GF-D8 (cell line): Measurements from ENCODE around the gene OR52W1.
A peak's percentile ranks its signal among the peaks of the same experiment; 100 is the strongest.

Experiments used
- DNase-seq: peaks from one replicate; lab custom pipeline; 2025; lab: John Stamatoyannopoulos, UW

OR52W1 gene, protein sequence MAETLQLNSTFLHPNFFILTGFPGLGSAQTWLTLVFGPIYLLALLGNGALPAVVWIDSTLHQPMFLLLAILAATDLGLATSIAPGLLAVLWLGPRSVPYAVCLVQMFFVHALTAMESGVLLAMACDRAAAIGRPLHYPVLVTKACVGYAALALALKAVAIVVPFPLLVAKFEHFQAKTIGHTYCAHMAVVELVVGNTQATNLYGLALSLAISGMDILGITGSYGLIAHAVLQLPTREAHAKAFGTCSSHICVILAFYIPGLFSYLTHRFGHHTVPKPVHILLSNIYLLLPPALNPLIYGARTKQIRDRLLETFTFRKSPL

DNA sequence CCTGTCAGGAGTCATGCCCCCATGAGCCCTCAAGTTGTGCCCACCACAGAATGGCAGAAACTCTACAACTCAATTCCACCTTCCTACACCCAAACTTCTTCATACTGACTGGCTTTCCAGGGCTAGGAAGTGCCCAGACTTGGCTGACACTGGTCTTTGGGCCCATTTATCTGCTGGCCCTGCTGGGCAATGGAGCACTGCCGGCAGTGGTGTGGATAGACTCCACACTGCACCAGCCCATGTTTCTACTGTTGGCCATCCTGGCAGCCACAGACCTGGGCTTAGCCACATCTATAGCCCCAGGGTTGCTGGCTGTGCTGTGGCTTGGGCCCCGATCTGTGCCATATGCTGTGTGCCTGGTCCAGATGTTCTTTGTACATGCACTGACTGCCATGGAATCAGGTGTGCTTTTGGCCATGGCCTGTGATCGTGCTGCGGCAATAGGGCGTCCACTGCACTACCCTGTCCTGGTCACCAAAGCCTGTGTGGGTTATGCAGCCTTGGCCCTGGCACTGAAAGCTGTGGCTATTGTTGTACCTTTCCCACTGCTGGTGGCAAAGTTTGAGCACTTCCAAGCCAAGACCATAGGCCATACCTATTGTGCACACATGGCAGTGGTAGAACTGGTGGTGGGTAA is at the start of gene OR52W1:
TSS of gene OR52W1 (plus strand) at position 51 of the 637 bp plus-strand sequence. CDS start at position 51, 0 bp downstream.
- DNase-seq, result no peak

- DNase-seq, result no peak
Measured at GRCh38 chr11:6151117-6151516, 47.9 kb upstream of the OR52W1 start.

- no peak for DNase-seq
Measured at GRCh38 chr11:6152126-6152525, 46.9 kb upstream of the OR52W1 start.

- DNase-seq, result no peak
Measured at GRCh38 chr11:6156628-6157359, 42.2 kb upstream of the OR52W1 start.

DNA sequence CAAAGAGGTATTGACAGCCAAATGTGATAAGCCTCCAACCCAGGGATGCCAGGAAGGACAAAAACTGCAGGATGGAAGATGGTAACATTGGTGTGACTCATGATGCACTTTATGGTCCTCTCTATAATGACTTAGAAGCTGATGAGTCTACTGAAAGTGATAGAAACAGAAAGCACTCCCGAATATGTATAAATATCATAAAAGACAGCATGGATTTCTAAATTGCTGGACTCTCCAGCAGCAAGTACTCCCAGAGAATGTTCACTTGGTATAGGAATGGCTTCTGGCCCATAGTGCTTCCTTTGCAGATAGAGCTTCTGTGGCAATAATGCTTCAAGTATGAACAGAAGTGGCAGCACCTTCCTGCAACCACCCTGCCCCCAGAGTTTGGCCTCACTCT is 28.8 kb upstream of the OR52W1 start, which contains the start of gene OR52B2:
TSS of gene OR52B2 (minus strand) at position 101 of the 400 bp plus-strand sequence. CDS start at position 101, 0 bp downstream.
- no peak for DNase-seq

DNA sequence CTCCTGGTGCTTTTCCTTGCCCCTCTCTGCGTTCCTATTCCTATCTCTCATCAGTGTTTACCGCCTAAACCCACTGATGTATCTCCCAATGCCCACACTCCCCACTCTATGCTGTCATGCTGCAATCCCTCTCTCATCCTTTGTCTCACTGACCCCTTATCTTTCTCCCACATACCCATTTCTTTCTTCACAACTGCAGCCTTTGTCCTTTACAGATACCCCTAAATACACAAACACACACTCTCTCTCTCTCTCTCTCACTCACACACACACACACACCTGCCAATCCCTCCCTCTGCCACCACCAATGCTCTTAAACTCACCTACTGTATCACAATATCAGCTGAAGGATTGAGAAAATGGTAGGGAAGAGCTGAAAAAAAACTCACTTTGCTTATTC is 23.6 kb upstream of the OR52W1 start:
- DNase-seq, result no peak

DNA sequence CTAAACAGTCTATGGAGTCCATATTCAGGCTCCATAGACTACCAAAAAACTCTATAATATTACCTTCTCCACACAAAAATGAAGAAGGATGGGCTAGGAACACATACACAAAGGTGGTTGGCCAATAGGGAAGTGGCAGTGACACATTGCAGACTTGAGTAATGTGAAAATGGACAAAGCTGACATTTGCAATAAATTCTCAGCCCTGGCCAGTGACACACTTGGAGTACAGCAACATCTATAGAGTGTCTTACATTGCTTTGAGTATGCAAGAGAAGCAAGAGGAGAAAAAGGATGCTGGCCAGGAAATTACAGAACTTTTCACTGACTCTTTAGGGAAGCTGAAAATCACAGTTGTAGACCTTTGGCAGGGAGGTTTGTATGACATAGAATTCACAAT is 7.3 kb upstream of the OR52W1 start:
- no peak for DNase-seq

DNA sequence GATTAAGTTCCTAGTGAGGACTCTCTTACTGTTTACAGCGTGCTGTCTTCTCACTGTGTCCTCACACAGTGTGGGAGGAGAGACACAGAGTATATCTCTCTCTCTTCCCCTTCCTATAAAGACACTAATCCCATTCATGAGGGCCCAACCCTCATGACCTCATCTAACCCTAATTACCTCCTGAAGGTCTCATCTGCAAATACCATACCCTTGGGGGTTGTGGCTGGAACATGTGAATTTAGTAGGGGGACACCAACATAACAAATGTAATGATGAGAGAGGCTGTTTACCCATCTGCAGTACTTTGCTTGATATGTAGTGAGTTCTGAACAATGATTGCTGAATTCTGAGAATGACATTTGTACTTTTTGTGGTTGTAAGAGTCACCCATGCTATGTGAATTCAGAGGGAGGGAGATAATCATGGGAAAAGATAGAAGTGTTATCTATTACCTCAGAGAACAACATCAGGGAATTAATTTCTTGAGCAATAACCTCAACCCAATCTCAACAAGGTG is 4.9 kb upstream of the OR52W1 start:
- DNase-seq, result no peak

GRCh38 chr11:6196396-6196795 is 2.6 kb upstream of the OR52W1 start:
- DNase-seq, result no peak

DNA sequence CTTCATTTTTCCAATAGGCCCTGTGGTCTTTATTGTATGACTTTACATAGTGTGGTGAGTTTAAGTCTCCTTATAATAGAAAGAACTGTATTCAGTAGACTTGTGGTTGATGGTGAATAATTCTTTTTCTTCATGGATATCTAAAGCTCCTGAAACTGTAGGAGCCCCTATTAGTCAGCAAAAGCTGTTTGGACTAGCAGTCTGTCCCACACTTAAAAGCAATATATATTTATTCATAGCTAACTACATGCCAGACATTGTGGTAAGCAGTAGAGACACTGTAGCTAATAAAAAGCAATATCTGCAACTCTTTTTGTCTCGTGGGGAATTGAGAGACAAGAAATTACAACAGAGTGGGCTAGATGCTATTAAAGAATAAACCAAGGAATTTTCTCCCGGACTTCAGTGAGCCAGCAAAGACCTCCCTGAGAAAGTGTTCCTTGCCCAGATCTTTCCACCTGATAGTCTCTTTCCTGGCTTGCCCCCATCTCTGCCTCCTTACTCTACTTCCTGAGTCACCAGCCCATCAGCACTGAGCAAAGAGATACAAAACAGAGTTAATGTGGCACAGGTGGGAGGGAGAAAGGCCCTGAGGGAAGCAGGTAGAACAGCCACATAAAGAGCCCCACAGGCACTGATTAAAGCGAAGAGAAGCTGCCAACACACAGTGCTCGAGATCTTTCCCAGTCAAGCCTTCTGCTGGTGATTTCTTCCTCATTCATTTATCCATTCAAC is 1.4 kb upstream of the OR52W1 start:
- no peak for DNase-seq

GRCh38 chr11:6200975-6201374 is 2.0 kb downstream of the OR52W1 start:
- DNase-seq, result peak; percentile 91

DNA sequence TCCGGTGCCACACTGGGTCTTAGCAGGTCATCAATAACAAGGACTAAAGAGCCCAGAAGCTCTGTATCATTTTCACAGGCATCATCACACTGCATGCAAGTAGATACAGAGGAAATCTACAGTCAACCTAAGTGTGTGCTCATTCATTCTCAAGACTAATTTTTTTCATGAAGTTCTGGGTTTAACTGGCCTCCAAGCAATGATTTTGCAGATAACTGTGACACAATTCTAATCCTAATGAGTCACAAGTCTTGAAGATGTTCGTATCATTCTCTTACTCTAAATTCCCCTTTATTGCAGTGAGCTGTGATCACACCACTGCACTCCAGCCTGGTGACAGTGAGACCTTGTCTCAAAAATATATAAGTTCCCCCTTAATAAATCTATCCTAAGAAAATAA is 2.5 kb downstream of the OR52W1 start:
- DNase-seq, result peak; percentile 5

GRCh38 chr11:6202041-6202440 is 3.0 kb downstream of the OR52W1 start:
- no peak for DNase-seq

DNA sequence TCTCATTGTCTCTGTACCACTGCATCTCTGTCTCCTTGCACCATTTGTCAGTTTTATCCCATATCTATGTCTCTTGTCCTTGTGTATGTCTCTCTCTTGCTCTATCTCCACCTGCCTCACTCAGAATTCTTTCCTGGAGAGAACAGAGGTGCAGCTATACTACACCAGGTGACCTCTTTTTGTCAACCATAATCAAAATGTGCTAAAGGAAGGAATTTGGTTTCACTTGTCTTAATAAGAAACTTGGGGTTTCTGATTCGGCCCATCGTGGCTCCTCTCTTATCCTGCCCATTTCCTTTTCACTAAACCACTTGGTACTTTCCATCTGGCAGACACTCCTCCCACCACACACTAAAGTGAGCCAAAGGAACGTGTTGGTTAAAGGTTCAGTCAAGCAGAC is 4.3 kb downstream of the OR52W1 start:
- DNase-seq, result no peak

- peak; percentile 44 for DNase-seq
Measured at GRCh38 chr11:6204706-6205105, 5.7 kb downstream of the OR52W1 start.

GRCh38 chr11:6205366-6205765 is 6.3 kb downstream of the OR52W1 start, which contains the start of gene C11orf42:
Gene C11orf42, plus strand, starts transcription at chr11:6205557. Its CDS starts 59 bp downstream, at chr11:6205616.
- no peak for DNase-seq

DNA sequence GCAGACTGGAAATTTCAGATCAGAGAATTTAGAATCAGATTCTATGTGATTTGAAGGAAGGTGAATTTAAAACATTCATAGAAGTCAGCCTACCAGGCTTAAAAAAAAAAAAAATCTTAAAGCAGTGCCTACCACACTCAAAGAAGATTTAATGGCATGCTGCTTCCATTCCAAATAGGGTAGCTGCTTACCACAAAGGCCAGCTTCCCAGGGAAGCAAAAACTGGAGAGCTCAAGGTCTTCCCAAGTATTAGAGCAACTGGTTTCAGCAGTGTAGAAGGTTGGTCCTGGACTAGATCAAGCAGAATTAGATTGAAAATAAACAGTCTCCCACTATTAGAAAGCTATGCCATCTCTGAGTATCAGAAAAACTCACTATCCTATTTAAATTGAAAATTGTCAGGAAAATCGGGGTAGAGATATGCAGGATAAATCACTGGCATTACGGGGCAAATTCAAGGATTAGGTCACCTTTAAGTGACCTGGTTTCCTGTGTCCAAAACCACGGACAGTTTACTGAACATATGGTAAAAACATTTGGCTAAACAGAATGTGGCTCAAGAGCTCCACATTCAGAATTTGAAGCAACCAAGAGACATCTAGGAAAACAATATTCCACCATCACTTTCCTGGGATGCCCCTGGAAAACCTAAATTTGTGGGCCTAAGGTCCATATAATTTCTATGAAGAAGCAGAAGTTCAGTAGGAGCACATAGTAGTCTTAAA is 7.6 kb downstream of the OR52W1 start:
- DNase-seq, result no peak

GRCh38 chr11:6209801-6210200 is 10.8 kb downstream of the OR52W1 start:
- no peak for DNase-seq

DNA sequence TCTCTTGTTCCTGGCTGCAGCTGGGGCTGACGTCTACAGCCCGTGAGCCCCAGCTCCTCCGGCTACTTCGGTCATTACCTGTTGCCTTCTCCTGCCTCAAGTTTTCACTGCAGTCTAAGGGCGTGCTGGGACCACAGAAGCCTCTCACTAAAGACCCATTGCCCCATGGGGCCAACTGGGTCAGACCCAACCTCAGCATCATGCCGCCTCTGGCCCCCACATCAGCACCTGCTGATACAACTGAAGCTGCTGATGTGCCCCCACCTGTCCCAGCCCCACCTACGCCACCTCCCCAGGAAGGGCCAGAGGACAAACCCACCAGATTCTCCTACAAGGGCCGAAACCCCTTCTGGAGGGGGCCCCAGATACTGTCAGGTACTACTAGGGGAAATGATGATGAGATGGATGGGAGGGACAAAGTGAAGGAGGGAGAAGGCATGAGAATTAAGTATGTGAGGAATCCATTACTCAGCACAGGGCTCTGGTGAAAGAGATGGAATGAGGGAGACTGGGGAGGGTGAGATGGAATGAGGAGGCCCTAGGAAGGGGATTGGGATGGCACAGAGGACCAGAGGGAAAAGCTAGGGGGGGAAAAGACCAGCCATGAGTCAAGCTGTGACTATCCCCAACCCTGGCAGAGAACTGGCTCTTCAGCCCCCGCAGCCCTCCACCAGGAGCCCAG is 11.4 kb downstream of the OR52W1 start:
- DNase-seq, result no peak

GRCh38 chr11:6214530-6214929 is 15.5 kb downstream of the OR52W1 start:
- DNase-seq, result no peak

- no peak for DNase-seq
Measured at GRCh38 chr11:6216501-6216900, 17.5 kb downstream of the OR52W1 start.
